ENCODE results near the gene ZNF583. TPM values are rescaled to one million over a fixed set of nuclear protein-coding genes. Genes with fewer than 3 reads are reported as not detected.

The ZNF583 gene
- total RNA-seq, 1 experiment from 2014 or later: 10.6 TPM

- no peak for DNase-seq (ENCODE audit: low spot score)
Observed at GRCh38 chr19:56474308-56474707, 70.2 kb downstream of the ZNF583 start.

DNA sequence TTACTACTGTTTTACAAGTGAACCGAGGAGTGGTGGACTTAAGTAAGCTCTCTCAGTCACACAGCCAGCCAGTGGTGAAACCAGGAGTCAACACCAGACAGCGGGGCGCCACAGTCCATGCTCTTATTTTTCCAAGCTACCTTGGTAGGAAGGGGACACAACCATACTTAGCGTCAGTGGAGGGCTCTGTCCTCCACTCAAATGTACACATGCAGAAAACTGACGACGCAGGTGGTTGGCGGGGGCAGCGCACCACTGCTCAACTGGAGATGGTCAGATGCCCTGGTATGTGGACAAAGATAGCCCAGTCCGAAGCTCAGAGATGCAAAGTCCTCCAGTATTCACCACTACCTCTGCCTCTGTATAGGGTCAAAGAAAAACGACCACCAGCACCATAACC is 72.0 kb downstream of the ZNF583 start:
- DNase-seq (ENCODE audit: low spot score): no peak

Other genes with a start within 250 kb of the ZNF583 start
- gene GALP, start 228.3 kb upstream of the ZNF583 start, total RNA-seq (2014; rRNA removed; shearing (Covaris generic)): 0.35 and 0.43 TPM in 2 replicates
- 0.04 and 0.25 TPM in 2 replicates for gene ZSCAN5B, start 206.5 kb upstream of the ZNF583 start, total RNA-seq (2014; rRNA removed; shearing (Covaris generic))
- gene ZSCAN5C, start 202.1 kb upstream of the ZNF583 start, total RNA-seq (2014; rRNA removed; shearing (Covaris generic)): not detected in 2 replicates
- gene EDDM13, start 131.6 kb upstream of the ZNF583 start, total RNA-seq (2014; rRNA removed; shearing (Covaris generic)): not detected in 2 replicates
- 7.0 and 12.7 TPM in 2 replicates for gene ZSCAN5A, start 89.5 kb upstream of the ZNF583 start, total RNA-seq (2014; rRNA removed; shearing (Covaris generic))
- 6.8 and 8.8 TPM in 2 replicates for gene ZNF582, start 10.8 kb upstream of the ZNF583 start, total RNA-seq (2014; rRNA removed; shearing (Covaris generic))
- gene ZNF667, start 73.0 kb downstream of the ZNF583 start, total RNA-seq (2014; rRNA removed; shearing (Covaris generic)): 2.9 and 6.4 TPM in 2 replicates
- gene ZNF471, start 103.5 kb downstream of the ZNF583 start, total RNA-seq (2014; rRNA removed; shearing (Covaris generic)): 1.4 and 1.6 TPM in 2 replicates
- gene ZFP28, start 134.6 kb downstream of the ZNF583 start, total RNA-seq (2014; rRNA removed; shearing (Covaris generic)): 3.9 and 4.7 TPM in 2 replicates
- gene ZNF470, start 163.1 kb downstream of the ZNF583 start, total RNA-seq (2014; rRNA removed; shearing (Covaris generic)): 0.68 and 1.6 TPM in 2 replicates
- gene ZNF71, start 191.0 kb downstream of the ZNF583 start, total RNA-seq (2014; rRNA removed; shearing (Covaris generic)): 11.5 and 13.2 TPM in 2 replicates
- not detected in 2 replicates for gene SMIM17, start 238.8 kb downstream of the ZNF583 start, total RNA-seq (2014; rRNA removed; shearing (Covaris generic))